ENCODE results near the gene MSH2. TPM values are rescaled to one million over a fixed set of nuclear protein-coding genes. Genes with fewer than 3 reads are reported as not detected.
"Not testable (repeated sequence)": the region's sequence is repeated elsewhere in the genome, so short reads cannot be mapped to it uniquely, and the experiment has no call there.

MSH2 gene
- total RNA-seq, 1 donor from 2014 or later = 25.2 TPM

DNA sequence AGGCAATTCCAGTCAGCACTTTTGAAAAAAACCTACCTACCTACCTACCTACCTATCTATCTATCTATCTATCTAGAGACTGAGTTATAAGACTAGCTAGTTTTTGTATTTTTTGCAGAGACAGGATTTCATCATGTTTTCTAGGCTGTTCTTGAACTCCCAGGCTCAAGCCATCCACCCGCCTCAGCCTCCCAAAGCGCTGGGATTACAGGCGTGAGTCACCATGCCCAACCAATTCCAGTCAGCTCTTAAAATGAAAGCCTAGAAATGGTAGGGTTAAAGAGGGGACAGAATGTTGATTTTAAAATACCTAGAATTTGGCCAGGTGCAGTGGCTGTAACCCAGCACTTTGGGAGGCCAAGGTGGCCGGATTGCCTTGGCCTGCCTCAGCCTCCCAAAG, 19.1 kb downstream of the MSH2 start:
- no peak overlapping the region for H3K4me3 Mint-ChIP-seq
- TF ChIP-seq, protein P1, sequence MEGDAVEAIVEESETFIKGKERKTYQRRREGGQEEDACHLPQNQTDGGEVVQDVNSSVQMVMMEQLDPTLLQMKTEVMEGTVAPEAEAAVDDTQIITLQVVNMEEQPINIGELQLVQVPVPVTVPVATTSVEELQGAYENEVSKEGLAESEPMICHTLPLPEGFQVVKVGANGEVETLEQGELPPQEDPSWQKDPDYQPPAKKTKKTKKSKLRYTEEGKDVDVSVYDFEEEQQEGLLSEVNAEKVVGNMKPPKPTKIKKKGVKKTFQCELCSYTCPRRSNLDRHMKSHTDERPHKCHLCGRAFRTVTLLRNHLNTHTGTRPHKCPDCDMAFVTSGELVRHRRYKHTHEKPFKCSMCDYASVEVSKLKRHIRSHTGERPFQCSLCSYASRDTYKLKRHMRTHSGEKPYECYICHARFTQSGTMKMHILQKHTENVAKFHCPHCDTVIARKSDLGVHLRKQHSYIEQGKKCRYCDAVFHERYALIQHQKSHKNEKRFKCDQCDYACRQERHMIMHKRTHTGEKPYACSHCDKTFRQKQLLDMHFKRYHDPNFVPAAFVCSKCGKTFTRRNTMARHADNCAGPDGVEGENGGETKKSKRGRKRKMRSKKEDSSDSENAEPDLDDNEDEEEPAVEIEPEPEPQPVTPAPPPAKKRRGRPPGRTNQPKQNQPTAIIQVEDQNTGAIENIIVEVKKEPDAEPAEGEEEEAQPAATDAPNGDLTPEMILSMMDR (IDR thresholded peaks at IDR 0.05) = no peak
- ChIA-PET CTCF (no interaction called here), POLR2A (no interaction called here)
- H3K9me3 Mint-ChIP-seq = no peaks in the 10 kb centered on the region
- no peak overlapping the region for H3K27ac Mint-ChIP-seq
- H3K4me1 Mint-ChIP-seq = no peaks in the 10 kb centered on the region
- no peaks in the 10 kb centered on the region for H3K27me3 Mint-ChIP-seq
- no peak for ATAC-seq (ENCODE audit: low read depth)
- intact Hi-C loops (cut with micrococcal nuclease) = no loop called here
- DNase-seq = no peak
- peaks cover 52% of the 10 kb centered on the region for H3K36me3 Mint-ChIP-seq (ENCODE audit: low read depth)

DNA sequence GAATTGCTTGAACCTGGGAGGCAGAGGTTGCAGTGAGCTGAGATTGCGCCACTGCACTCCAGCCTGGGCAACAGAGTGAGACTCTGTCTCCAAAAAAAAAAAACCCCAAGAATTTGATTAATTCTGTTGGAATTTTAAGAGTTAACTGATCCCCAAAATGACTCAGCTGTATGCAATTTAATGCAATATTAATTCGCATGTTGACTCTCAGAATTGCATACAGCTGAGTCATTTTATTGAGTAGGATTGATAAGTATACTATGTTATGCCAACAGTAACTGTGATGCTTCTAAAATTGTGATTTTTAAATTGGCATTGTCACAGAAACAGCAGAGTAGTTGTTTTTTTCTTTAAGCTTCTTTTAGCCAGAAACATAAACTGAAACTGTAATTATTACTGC, 19.6 kb downstream of the MSH2 start:
- TF ChIP-seq, protein P1 (IDR thresholded peaks at IDR 0.05) = no peak
- ChIA-PET CTCF (interaction anchor here (0.6 kb wide), 1 partner anchor 33 kb away, joined by 3 read pairs; no protein-coding TSS in a partner anchor), POLR2A (no interaction called here)
- Mint-ChIP-seq H3K4me3 (no peak overlapping the region), H3K27ac (no peak overlapping the region), H3K4me1 (no peaks in the 10 kb centered on the region), H3K36me3 (ENCODE audit: low read depth) (peaks cover 54% of the 10 kb centered on the region), H3K9me3 (no peaks in the 10 kb centered on the region), H3K27me3 (no peaks in the 10 kb centered on the region)
- intact Hi-C loops (cut with micrococcal nuclease) = no loop called here
- DNase-seq = no peak
- no peak for ATAC-seq (ENCODE audit: low read depth)

DNA sequence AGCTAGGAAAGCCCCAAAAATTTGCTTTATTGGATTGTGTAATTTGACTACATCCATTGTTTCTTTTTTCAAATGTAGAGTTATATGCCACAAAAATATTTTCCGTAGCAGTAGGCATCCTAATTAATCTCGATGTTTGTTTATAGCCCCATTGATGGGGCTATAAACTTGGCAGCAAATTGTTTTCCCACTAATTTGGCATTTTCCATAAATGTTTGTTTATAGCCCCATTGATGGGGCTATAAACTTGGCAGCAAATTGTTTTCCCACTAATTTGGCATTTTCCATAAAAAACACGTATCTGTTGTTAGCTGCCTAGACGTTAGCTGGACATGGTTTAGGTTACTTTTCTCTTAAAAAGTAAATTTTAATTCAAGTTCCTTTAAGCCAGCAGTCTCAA, 23.8 kb downstream of the MSH2 start:
- no peak for DNase-seq
- ChIA-PET CTCF (no interaction called here), POLR2A (no interaction called here)
- Mint-ChIP-seq H3K36me3 (ENCODE audit: low read depth) (peaks cover 57% of the 10 kb centered on the region), H3K4me1 (no peaks in the 10 kb centered on the region), H3K4me3 (no peak overlapping the region), H3K27me3 (no peaks in the 10 kb centered on the region), H3K27ac (no peak overlapping the region), H3K9me3 (no peaks in the 10 kb centered on the region)
- intact Hi-C loops (cut with micrococcal nuclease) = no loop called here
- ATAC-seq (ENCODE audit: low read depth) = no peak
- TF ChIP-seq, protein P1 (IDR thresholded peaks at IDR 0.05) = no peak

GRCh38 chr2:47429795-47430194, 26.8 kb downstream of the MSH2 start:
- no peak for DNase-seq
- no peaks in the 10 kb centered on the region for H3K4me1 Mint-ChIP-seq
- H3K27me3 Mint-ChIP-seq = no peaks in the 10 kb centered on the region
- TF ChIP-seq, protein P1 (IDR thresholded peaks at IDR 0.05) = no peak
- H3K36me3 Mint-ChIP-seq (ENCODE audit: low read depth) = peaks cover 50% of the 10 kb centered on the region
- POLR2A ChIA-PET = interaction anchor here (0.6 kb wide), 1 partner anchor 23 kb away, joined by 8 read pairs; no protein-coding TSS in a partner anchor
- CTCF ChIA-PET = interaction anchor here (0.7 kb wide), 1 partner anchor 23 kb away, joined by 3 read pairs; no protein-coding TSS in a partner anchor
- no peak for ATAC-seq (ENCODE audit: low read depth)
- intact Hi-C loops (cut with micrococcal nuclease) = no loop called here
- H3K27ac Mint-ChIP-seq = no peak overlapping the region
- H3K9me3 Mint-ChIP-seq = no peaks in the 10 kb centered on the region
- H3K4me3 Mint-ChIP-seq = no peak overlapping the region

DNA sequence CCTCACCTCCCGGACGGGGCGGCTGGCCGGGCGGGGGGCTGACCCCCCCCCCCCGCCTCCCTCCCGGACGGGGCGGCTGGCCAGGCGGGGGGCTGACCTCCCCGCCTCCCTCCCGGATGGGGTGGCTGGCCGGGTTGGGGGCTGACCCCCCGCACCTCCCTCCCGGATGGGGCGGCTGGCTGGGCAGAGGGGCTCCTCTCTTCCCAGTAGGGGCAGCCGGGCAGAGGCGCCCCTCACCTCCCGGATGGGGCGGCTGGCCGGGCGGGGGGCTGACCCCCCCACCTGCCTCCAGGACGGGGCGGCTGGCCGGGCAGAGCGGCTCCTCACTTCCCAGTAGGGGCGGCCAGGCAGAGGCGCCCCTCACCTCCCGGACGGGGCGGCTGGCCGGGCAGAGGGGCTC, 30.1 kb downstream of the MSH2 start:
- H3K4me3 Mint-ChIP-seq; POLR2A ChIA-PET; H3K27ac Mint-ChIP-seq; intact Hi-C loops (cut with micrococcal nuclease); H3K9me3 Mint-ChIP-seq; H3K4me1 Mint-ChIP-seq; DNase-seq; ATAC-seq (ENCODE audit: low read depth); CTCF ChIA-PET; H3K27me3 Mint-ChIP-seq: not testable (repeated sequence)
- H3K36me3 Mint-ChIP-seq (ENCODE audit: low read depth) = peaks cover 36% of the 10 kb centered on the region

GRCh38 chr2:47433445-47433844, 30.5 kb downstream of the MSH2 start:
- peaks cover 39% of the 10 kb centered on the region for H3K36me3 Mint-ChIP-seq (ENCODE audit: low read depth)
- CTCF ChIA-PET; H3K9me3 Mint-ChIP-seq; H3K4me3 Mint-ChIP-seq; intact Hi-C loops (cut with micrococcal nuclease); H3K4me1 Mint-ChIP-seq; POLR2A ChIA-PET; ATAC-seq (ENCODE audit: low read depth); H3K27me3 Mint-ChIP-seq; H3K27ac Mint-ChIP-seq; DNase-seq: not testable (repeated sequence)
